PFSK-1 (cell line): Measurements from ENCODE around the gene IGFBP6.

Source experiments
- FOXP2 ChIP-seq: optimal IDR thresholded peaks from 2 replicates; pipeline ENCODE3; 2011; ENCODE audit warnings: borderline replicate concordance, control low read depth, inconsistent platforms; ENCODE audit not compliant: insufficient read depth; ENCODE audit errors: extremely low read length, extremely low read depth
- POLR2AphosphoS5 ChIP-seq: IDR thresholded peaks from 2 replicates; pipeline ENCODE4 v1.6.1; 2012; ENCODE audit warnings: low read depth, mild to moderate bottlenecking, control low read depth, low read length, moderate library complexity
- REST ChIP-seq, 2 experiments: IDR thresholded peaks; 2 replicates each; pipeline versions ENCODE4 v1.6.1 to v1.8.0; 2011 to 2012; ENCODE audit warnings: low read depth in 2 of 2, low read length in 2 of 2, control low read depth in 1 of 2, inconsistent platforms in 1 of 2, mild to moderate bottlenecking in 1 of 2, moderate library complexity in 1 of 2; ENCODE audit not compliant: insufficient read depth in 1 of 2
- SIN3A ChIP-seq: IDR thresholded peaks from 2 replicates; pipeline ENCODE4 v1.6.1; 2012; ENCODE audit warnings: mild to moderate bottlenecking, low read length, moderate library complexity, borderline replicate concordance; ENCODE audit not compliant: insufficient read depth
- TAF1 ChIP-seq: IDR thresholded peaks from 2 replicates; pipeline ENCODE4 v1.6.1; 2012; ENCODE audit warnings: low read length, control low read depth, borderline replicate concordance; ENCODE audit not compliant: insufficient read depth

IGFBP6 gene

DNA sequence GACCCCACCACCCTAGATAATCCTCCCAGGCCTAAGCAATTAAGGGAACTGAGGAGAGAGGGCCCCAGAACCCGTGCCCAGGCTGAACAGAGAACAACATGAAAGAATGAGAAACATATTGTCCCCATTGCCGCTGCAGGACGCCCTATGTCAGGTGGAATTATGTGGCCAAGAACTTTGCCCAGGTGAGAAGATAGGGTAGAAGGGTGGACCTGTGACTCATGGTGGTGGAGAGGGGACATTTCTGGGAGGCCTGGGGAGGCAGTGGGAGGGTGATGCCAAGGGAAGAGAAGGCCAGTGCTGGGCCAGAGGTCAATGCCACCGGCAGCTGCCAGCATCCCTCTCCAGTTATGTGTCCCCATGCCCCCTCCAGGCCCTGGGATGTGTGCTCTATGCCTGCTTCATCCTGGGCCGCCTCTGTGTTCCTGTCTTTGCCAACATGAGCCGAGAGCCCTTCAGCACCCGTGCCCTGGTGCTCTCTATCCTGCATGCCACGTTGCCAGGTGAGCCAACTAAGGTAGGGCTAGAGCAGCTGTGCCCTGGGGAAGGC lies 21.4 kb downstream of the IGFBP6 start:
- TF ChIP-seq REST (IDR thresholded peaks at IDR 0.05; ENCODE audit: insufficient read depth in 1 of 2, low read depth in 2 of 2, low read length in 2 of 2) (no peak), POLR2AphosphoS5 (no peak), TAF1 (no peak), FOXP2 (no peak), SIN3A (no peak)

DNA sequence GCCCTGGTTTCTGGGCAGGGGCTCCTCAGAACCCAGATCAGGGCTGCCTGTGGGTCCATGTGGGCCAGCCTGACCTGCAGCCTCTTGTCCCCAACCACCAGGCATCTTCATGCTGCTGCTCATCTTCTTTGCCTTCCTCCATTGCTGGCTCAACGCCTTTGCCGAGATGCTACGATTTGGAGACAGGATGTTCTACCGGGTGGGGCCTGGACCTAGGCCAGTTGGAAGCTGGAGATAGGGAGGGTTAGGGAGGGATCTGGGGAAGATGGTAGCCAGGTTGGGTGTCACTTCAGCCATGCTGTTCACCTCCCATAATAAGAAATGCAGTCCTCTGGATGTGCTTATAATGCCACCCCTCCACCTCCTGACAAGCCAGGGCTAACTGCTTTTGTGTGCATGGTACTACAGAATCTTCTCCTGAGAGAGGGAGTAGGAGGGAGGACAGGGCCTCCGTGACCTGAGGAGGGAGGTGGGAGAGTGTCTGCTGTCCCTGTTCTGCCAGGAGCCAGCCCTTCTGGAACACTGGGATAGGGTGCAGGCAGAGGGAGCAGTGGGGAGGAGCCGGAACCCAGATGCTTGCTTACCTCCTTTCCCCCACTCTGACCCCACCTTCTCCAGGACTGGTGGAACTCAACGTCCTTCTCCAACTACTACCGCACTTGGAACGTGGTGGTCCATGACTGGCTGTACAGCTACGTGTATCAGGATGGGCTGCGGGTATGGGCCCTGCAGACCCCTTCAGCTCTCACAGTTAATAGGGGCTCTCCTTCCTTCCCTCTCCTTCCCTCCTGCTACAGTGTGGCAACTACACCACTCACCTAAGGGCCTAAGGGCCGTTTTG lies 23.4 kb downstream of the IGFBP6 start:
- TF ChIP-seq POLR2AphosphoS5 (no peak), SIN3A (no peak), FOXP2 (no peak), REST (IDR thresholded peaks at IDR 0.05; ENCODE audit: insufficient read depth in 1 of 2, low read depth in 2 of 2, low read length in 2 of 2) (no peak), TAF1 (no peak)

- TF ChIP-seq TAF1 (no peak), FOXP2 (no peak), SIN3A (no peak), POLR2AphosphoS5 (no peak), REST (IDR thresholded peaks at IDR 0.05; ENCODE audit: insufficient read depth in 1 of 2, low read depth in 2 of 2, low read length in 2 of 2) (no peak)
Measured at GRCh38 chr12:53122961-53123468, 25.5 kb downstream of the IGFBP6 start.

GRCh38 chr12:53123578-53124351 lies 26.3 kb downstream of the IGFBP6 start:
- no peak for TF ChIP-seq SIN3A
- TF ChIP-seq POLR2AphosphoS5, result no peak
- no peak for TF ChIP-seq TAF1
- TF ChIP-seq FOXP2, result no peak
- no peak for TF ChIP-seq REST (IDR thresholded peaks at IDR 0.05; ENCODE audit: insufficient read depth in 1 of 2, low read depth in 2 of 2, low read length in 2 of 2)
